SIG-M5 treated with dmso at 0.1 percent for 504 hours (cell line): ENCODE measurements around the gene ARHGAP22.
A peak's percentile ranks its signal among the peaks of the same experiment; 100 is the strongest.

Experiments used
- DNase-seq: peaks from one replicate; lab custom pipeline; 2025; ENCODE audit not compliant: unreplicated experiment; lab: John Stamatoyannopoulos, UW

Gene ARHGAP22

GRCh38 chr10:48607356-48608278 is 2.7 kb upstream of the ARHGAP22 start:
- no peak for DNase-seq

DNA sequence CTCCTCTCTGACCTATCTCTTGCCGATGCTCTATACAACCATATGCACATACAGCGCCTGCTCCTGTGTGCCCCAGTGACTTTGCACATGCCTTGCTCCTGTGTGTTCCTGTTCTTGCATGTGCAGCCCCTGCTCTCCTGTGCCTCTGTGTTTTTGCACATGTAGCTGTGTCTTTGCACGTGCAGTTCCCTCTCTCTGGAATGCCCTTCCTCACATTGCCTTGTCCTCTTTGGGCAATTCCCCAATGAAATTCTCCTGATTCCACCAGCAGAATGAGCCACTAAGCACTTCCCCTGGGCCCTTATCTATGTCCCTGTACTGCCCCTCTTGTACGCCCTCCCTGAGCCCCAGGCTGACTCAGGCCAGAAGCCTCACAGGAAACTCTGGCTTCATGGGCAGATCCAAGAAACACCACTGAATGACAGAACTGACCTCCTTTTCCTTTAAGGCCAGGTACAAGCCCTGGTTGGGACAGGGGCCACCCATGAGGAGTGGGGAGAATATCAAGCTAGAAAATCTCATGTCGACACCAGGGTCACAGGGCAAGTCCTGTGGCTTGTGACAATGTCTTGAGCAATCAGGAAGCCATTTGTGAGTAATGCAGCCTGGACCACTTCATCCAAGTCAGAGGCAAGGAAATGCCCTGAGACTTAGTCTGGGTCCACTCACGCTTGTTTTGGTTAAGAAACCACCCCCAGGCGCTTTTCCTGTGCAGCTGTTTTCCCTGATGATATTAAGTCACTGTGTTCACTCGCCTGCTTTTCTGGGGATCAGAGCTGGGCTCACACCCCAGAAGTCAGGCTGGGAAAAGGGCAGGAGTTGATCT is 1.9 kb upstream of the ARHGAP22 start:
- DNase-seq: peak; percentile 64

DNA sequence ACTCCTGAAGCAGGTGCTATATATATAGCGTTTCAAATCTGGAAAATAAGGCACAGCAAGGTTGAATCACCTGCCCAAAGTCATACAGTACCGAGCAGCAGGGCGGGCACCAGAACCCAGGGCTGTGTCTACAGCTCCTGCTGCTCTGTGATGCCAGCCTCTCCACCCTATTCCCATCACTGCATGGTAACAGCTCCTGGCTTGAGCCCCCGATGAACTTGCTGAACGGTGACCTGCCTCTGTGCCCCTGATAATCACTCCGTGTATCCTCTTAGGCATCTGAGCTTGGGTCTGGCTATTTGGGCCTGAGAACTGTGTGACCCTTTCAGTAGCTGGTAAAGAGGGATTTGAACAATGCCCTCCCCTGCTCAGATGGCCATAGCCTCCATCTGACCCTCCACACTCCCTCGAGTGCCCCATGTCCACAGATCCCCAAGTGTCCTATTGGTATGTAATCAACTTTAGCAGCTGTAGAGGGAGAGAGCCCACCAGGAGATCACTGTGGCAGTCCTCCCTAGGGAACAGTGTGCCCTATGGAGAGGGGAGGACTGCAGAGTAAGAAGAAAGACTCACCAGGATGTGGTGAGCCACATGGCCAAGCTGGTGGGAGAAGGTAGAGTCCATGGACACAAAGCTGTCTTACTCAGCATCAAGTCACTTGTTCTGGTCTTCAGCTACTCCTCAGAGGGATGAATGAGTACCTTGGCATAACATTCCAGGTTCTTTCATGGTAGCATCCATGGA is 1.1 kb upstream of the ARHGAP22 start:
- DNase-seq: no peak

DNA sequence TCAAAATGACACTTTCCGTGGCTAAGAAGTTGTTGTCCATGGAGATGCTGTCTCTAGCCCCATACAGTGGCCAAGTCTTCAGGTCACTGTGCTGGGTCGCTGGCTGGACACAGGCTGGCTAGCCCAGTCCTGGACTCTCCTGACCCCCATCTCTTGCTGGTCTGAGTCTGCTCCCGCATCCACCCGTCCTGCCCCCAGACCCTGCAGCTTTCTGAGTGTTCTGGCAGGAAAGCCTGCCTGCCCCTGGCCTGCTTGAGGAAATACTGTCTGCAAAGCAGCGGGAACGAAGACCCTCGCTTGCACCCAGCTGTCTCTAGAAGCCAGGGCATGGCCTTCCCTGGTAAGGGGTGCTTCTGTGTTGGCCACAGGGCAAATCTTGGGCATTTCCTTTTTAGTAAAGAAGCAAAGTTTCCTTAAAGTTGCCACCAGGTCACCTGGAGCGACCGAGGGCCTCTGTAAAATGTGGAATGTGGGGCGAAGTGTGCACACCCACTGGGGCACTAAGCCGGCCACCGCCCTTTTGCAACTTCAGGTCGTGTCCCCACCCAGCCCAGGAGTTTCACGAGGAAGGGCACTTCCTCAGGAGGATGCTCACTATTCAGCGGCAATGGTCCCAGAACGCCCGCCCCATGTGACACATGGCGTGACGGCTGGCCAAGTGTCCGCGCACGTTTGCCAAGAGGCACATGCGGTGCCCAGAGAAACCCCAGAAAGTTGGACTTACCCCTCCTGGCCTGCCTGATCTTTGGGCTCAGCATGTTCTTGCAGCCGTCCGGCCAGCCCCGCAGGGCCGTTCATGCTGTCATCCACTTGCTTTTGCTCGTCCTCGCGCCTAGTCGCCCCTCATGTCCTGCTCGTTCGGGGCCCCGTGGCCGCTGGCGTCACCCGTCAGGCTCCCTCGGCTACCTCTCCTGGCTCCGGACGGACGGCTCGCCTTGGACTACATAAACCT is 558 bp downstream of the ARHGAP22 start:
- no peak for DNase-seq

DNA sequence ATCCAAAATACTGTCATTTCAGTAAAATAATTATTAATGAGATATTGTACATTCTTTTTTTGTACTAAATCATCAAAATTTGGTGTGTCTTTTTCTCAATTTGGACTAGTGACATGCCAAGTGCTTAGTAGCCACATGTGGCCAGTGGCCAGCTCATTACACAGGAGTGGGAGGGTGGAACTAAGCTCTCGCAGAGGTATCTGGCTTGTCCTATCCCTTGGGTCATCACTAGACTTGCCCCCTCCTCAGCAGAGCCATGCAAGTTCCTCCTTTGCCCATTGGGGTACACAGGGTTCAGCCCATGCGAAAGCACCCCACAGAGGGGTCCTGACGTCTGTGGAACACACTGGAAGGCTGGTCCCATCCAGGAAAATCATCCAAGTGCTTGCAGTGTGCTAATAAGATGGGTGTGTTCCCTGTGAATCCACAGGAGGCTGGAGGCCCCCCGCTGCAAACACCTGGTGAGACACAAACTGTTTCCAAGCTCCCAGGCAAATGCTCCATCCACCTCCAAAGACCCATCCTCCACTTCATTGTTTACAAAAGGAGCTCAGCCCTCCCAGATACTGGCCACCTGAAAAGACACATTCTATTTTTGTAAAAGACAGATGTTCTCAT is 1.3 kb downstream of the ARHGAP22 start:
- no peak for DNase-seq

DNA sequence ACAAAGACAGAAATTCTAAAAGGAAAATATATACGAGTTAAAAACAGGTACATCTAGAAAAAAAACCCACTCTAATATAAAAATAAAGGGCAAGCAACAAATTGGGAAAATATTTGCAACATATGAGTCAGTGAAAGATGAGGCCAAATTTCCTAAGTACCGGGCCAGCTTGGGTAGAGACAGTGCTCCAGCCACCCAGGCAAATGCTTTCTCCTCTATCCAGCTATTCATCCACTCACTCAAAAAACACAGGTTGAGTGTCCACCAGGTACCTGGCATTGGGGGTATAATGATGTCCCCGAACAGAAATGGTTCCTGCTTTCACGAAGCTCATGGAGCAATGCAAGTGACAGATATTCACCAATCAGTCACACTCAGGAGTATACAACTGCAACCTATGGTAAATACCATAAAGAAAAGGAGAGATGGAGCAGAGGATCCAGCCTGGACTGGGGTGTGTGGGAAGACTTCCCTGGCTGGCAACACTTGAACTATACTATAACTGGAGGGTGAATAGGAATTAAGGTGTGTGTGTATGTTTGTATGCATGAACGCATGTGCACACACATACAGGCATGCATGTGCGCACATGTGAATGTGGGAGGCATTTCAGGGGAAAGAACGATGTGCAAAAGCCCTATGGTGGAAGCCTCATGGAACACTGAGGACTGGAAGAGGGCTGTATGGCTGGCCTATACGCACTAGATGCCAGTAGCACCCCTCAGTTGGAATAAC is 2.3 kb downstream of the ARHGAP22 start:
- no peak for DNase-seq

GRCh38 chr10:48601789-48602188 is 3.1 kb downstream of the ARHGAP22 start:
- DNase-seq: no peak

GRCh38 chr10:48600645-48601505 is 4.0 kb downstream of the ARHGAP22 start:
- no peak for DNase-seq

- no peak for DNase-seq
Observed at GRCh38 chr10:48599830-48600134, 5.1 kb downstream of the ARHGAP22 start.

DNA sequence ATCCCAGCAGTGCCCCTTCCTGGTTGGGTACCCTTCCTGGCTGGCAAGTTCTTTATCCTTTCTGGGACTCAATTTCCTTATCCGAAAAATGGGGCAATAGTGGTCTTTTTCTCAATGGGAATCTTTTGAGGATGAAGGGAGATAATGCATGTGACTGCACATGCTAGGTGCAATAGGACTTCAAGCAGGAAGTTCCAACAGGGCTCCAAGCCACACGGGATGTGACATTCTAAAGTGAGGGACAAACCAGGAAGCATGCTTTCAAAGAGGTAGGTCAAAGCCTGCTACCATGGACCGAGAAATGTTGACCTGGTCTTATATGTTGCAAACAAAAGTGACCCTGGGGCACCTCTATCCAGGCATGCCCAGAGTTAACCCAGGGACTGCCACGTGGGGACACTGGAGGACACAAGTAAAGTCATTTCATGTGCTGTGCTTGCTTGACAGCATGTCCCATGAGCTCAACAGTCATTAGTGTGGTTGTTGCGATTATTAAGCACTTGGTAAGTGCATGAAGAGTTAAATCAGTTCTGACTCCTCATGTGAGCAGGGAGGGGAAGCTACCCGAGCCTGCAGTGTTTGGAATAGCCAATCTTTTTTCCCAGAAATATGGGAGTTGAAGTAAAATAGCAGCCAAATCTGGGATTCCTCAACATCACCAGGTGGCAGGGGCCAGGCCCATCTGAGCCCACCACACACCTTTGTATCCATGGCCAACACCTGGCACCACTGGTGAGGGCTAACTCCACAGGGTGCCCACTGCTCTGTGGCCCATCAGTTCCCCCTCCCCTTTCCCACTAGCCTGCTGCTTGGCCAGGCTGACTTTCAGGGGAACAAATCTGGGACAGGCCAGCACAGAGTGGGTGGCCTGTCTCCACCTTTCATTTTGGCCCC is 5.7 kb downstream of the ARHGAP22 start:
- DNase-seq: no peak

DNA sequence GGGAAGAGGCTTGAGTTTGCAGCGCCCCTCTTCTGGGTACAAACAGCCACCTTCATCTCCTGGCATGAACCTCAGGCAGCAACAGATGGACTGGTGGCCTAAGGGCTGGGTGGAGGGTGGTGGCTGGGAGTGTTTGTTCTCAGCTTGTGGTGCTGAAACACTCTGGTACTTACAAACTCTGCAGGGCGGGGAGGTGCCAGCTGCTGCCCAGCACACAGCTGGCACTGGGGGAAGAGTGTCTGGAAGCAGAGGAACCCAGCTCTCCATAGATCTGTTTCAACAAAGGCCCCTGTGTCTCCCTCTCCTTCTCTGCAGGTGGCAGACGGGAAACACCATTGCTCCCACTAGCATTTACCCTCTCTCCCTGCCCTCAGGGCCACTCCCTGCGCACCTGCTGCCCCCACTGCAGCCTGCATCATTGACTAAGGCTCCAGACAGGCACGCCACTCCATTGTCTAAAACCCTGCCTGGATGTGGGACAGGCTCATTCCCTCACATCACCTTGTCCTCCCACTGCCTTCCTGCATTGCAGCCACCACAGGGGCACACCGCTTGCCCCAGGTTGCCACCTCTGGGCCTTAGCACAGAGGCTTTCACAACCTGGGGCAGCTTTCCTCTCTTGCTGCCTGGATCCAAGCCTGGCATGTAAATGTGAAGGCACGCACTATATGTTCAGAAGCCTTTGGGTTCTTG is 6.5 kb downstream of the ARHGAP22 start:
- no peak for DNase-seq

DNA sequence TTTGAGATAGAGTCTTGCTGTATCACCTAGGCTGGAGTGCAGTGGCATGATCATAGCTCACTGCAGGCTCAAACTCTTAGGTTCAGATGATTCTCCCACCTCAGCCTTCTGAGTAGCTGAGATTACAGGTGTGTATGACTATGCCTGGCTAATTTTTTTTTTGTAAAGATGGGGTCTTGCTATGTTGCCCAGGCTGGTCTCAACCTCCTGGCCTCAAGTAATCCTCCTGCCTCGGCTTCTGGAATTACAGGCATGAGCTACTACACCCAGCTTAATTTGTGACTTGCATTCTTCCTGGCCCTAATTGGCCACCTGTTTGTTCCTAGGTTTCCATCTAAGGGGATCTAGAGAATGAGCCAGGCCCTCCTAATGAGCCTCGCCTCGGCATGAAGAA is 9.3 kb downstream of the ARHGAP22 start:
- DNase-seq: no peak

DNA sequence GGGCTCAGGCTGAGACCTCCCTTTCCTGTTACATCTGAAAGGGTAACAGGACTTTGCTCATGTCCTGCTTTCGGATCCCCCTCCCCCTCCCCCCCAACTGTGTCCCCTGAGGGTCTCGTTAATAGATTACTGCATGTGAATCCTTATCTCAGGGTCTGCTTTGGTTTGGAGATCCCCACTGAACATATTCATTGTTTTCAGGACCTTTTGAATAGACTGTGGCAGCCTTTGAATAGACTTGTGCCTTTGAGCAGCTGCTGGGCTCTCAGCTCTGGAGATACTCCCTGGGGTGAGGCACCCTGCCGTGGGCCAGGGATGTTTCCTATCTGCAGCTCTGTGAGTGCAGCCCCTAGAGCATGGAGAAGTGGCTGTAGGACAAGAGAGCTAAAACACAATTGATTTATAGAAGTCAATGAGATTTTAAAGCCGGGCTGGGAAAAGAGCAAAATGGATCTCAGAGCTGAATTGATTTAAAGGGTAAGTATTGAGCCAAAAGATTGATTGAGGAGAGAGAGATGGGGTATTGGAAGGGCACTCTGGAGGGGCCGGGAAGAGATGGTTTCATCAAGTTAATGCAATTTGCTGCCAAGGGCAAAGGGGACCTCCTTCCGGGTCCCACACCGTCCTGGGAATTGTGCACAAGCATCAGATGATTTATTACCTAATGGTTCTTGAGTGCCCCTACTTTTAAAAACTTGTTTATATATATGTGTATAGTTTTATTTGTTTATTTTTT is 9.9 kb downstream of the ARHGAP22 start:
- DNase-seq: no peak

GRCh38 chr10:48594371-48594770 is 10.5 kb downstream of the ARHGAP22 start:
- no peak for DNase-seq

GRCh38 chr10:48592346-48592745 is 12.5 kb downstream of the ARHGAP22 start:
- DNase-seq: no peak

GRCh38 chr10:48590945-48591344 is 13.9 kb downstream of the ARHGAP22 start:
- no peak for DNase-seq
